NCI-H128 (cell line): ENCODE data around the gene GRIP1.

Experiments
- DNase-seq: peaks from one replicate; lab custom pipeline; 2025; ENCODE audit not compliant: unreplicated experiment; lab: John Stamatoyannopoulos, UW

Gene GRIP1

GRCh38 chr12:66647034-66647691 is 31.7 kb downstream of the GRIP1 start:
- no peak for DNase-seq

GRCh38 chr12:66644151-66644550 is 34.7 kb downstream of the GRIP1 start:
- no peak for DNase-seq

- no peak for DNase-seq
Measured at GRCh38 chr12:66640691-66641460, 38.0 kb downstream of the GRIP1 start.

- no peak for DNase-seq
Measured at GRCh38 chr12:66638666-66639065, 40.2 kb downstream of the GRIP1 start.

- DNase-seq = no peak
Measured at GRCh38 chr12:66637699-66638301, 41.1 kb downstream of the GRIP1 start.

GRCh38 chr12:66636771-66637170 is 42.1 kb downstream of the GRIP1 start:
- DNase-seq = no peak

- no peak for DNase-seq
Measured at GRCh38 chr12:66633676-66634075, 45.2 kb downstream of the GRIP1 start.

- no peak for DNase-seq
Measured at GRCh38 chr12:66629138-66629870, 49.6 kb downstream of the GRIP1 start.

GRCh38 chr12:66627988-66628317 is 50.9 kb downstream of the GRIP1 start:
- no peak for DNase-seq

- no peak for DNase-seq
Measured at GRCh38 chr12:66627270-66627987, 51.4 kb downstream of the GRIP1 start.

- DNase-seq = no peak
Measured at GRCh38 chr12:66624806-66625205, 54.1 kb downstream of the GRIP1 start.

- no peak for DNase-seq
Measured at GRCh38 chr12:66623455-66623854, 55.4 kb downstream of the GRIP1 start.

- DNase-seq = no peak
Measured at GRCh38 chr12:66620688-66621087, 58.2 kb downstream of the GRIP1 start.

GRCh38 chr12:66620026-66620425 is 58.9 kb downstream of the GRIP1 start:
- DNase-seq = no peak

- DNase-seq = no peak
Measured at GRCh38 chr12:66617991-66618390, 60.9 kb downstream of the GRIP1 start.

- DNase-seq = no peak
Measured at GRCh38 chr12:66612090-66612775, 66.6 kb downstream of the GRIP1 start.

GRCh38 chr12:66607147-66607546 is 71.7 kb downstream of the GRIP1 start:
- no peak for DNase-seq

- no peak for DNase-seq
Measured at GRCh38 chr12:66605293-66605692, 73.6 kb downstream of the GRIP1 start.

GRCh38 chr12:66603981-66604479 is 74.8 kb downstream of the GRIP1 start:
- no peak for DNase-seq

GRCh38 chr12:66603461-66603860 is 75.4 kb downstream of the GRIP1 start:
- no peak for DNase-seq
